Liver (tissue), 9 donors: ENCODE data around the gene ANKRD44. TPM values are rescaled to one million over a fixed set of nuclear protein-coding genes. Genes with fewer than 3 reads are reported as not detected.
"Not testable (repeated sequence)": the region's sequence is repeated elsewhere in the genome, so short reads cannot be mapped to it uniquely, and the experiment has no call there.

Experiments used
- DNase-seq: peaks from one replicate; pipeline ENCODE4 v3.0.0-alpha.2; 2017; ENCODE audit warnings: low spot score
- H3K27ac ChIP-seq, 2 donors: one replicate each; pipeline ENCODE4 v1.7.0; 2013; ENCODE audit warnings: inconsistent platforms in 2 of 2, low read length in 2 of 2, control low read depth in 1 of 2, low read depth in 1 of 2, mild to moderate bottlenecking in 1 of 2
- H3K27me3 ChIP-seq, 4 donors: one replicate each; pipeline versions ENCODE4 v1.6.1 to v1.7.0; 2013; ENCODE audit warnings: low read length in 3 of 4, inconsistent platforms in 1 of 4, mild to moderate bottlenecking in 1 of 4, moderate library complexity in 1 of 4; ENCODE audit not compliant: control insufficient read depth in 4 of 4, insufficient read depth in 4 of 4
- H3K36me3 ChIP-seq, 4 donors: one replicate each; pipeline versions ENCODE4 v1.6.1 to v1.7.0; 2013; ENCODE audit warnings: low read length in 3 of 4, mild to moderate bottlenecking in 3 of 4, low read depth in 1 of 4, moderate library complexity in 1 of 4; ENCODE audit not compliant: control insufficient read depth in 4 of 4, insufficient read depth in 3 of 4
- H3K4me1 ChIP-seq, 4 donors: one replicate each; pipeline versions ENCODE4 v1.6.1 to v1.7.0; 2013; ENCODE audit warnings: low read length in 3 of 4, mild to moderate bottlenecking in 3 of 4, moderate library complexity in 1 of 4; ENCODE audit not compliant: control insufficient read depth in 4 of 4, insufficient read depth in 4 of 4
- H3K4me3 ChIP-seq, 3 donors: one replicate each; pipeline versions ENCODE4 v1.6.1 to v1.7.0; 2013; ENCODE audit warnings: low read length in 3 of 3, control low read depth in 1 of 3, low read depth in 1 of 3, mild to moderate bottlenecking in 1 of 3
- H3K9ac ChIP-seq, 2 donors: one replicate each; pipeline ENCODE4 v1.7.0; 2013; ENCODE audit warnings: low read length in 2 of 2, mild to moderate bottlenecking in 2 of 2, moderate library complexity in 2 of 2, control low read depth in 1 of 2, low read depth in 1 of 2
- H3K9me3 ChIP-seq, 4 donors: one replicate each; pipeline versions ENCODE4 v1.6.1 to v1.7.0; 2013; ENCODE audit warnings: low read length in 3 of 4; ENCODE audit not compliant: control insufficient read depth in 4 of 4
- EGR1 ChIP-seq, 2 donors: IDR thresholded peaks; 2 replicates each; pipeline ENCODE4 v1.6.1; 2016 to 2018; ENCODE audit warnings: antibody characterized with exemption in 2 of 2, low read depth in 2 of 2
- FOXA1 ChIP-seq: IDR thresholded peaks from 2 replicates; pipeline ENCODE4 v1.6.1; 2016; ENCODE audit warnings: antibody characterized with exemption
- FOXA2 ChIP-seq: IDR thresholded peaks from 2 replicates; pipeline ENCODE4 v1.6.1; 2016; ENCODE audit warnings: antibody characterized with exemption
- GABPA ChIP-seq, 2 donors: IDR thresholded peaks in 1 of 2; conservative IDR thresholded peaks in 1 of 2; 2 replicates each; pipeline ENCODE4 v1.6.1; 2016; ENCODE audit warnings: antibody characterized with exemption in 2 of 2, mild to moderate bottlenecking in 1 of 2, moderate library complexity in 1 of 2
- HNF4A ChIP-seq, 2 donors: conservative IDR thresholded peaks; 2 replicates each; pipeline ENCODE4 v1.6.1; 2016; ENCODE audit warnings: antibody characterized with exemption in 2 of 2, mild to moderate bottlenecking in 2 of 2
- HNF4G ChIP-seq: IDR thresholded peaks from 2 replicates; pipeline ENCODE4 v1.6.1; 2016; ENCODE audit warnings: antibody characterized with exemption
- JUND ChIP-seq, 2 donors: IDR thresholded peaks; 2 replicates each; pipeline ENCODE4 v1.6.1; 2016; ENCODE audit warnings: antibody characterized with exemption in 2 of 2
- NR2F2 ChIP-seq: IDR thresholded peaks from 2 replicates; pipeline ENCODE4 v1.6.1; 2016; ENCODE audit warnings: antibody characterized with exemption
- RAD21 ChIP-seq, 2 donors: IDR thresholded peaks; 2 replicates each; pipeline ENCODE4 v1.6.1; 2016; ENCODE audit warnings: antibody characterized with exemption in 2 of 2, mild to moderate bottlenecking in 2 of 2
- RXRA ChIP-seq, 2 donors: IDR thresholded peaks; 2 replicates each; pipeline ENCODE4 v1.6.1; 2017 to 2018; ENCODE audit warnings: antibody characterized with exemption in 2 of 2, mild to moderate bottlenecking in 1 of 2
- SP1 ChIP-seq: IDR thresholded peaks from 2 replicates; pipeline ENCODE4 v1.6.1; 2018; ENCODE audit warnings: antibody characterized with exemption, mild to moderate bottlenecking
- TAF1 ChIP-seq: conservative IDR thresholded peaks from 2 replicates; pipeline ENCODE4 v1.6.1; 2016; ENCODE audit warnings: antibody characterized with exemption, mild to moderate bottlenecking
- YY1 ChIP-seq: IDR thresholded peaks from 2 replicates; pipeline ENCODE4 v1.6.1; 2016; ENCODE audit warnings: antibody characterized with exemption, mild to moderate bottlenecking
- WGBS: extraction: QIAGEN DNeasy Blood & Tissue Kit; methylation state at CpG from one replicate; pipeline ENCODE4 v1.1.7; 2013; 5-methylcytosine and 5-hydroxymethylcytosine counted together
- polyA plus RNA-seq, 2 donors: library from polyadenylated mRNA; stranded (reverse) in 1 of 2; unstranded in 1 of 2; fragments of 200-250 nt in 1 of 2; fragments of >200 nt in 1 of 2; fragmentation: Nextera tagmentation in 1 of 2; extraction: Ambion mirVana in 1 of 2; gene quantifications; one replicate each; pipeline versions ENCODE4 v1.2.1 to v1.2.3, GENCODE V29; 2013 to 2015
- total RNA-seq, 2 donors: library from RNA; depleted of rRNA; stranded (reverse); fragments of >200 nt; gene quantifications; one replicate each; pipeline ENCODE4 v1.2.3, GENCODE V29; 2014
- TF ChIP-seq, protein P1 (sequence below): IDR thresholded peaks from 2 replicates; pipeline ENCODE4 v1.6.1; 2016; ENCODE audit warnings: antibody characterized with exemption, mild to moderate bottlenecking
- TF ChIP-seq, protein P2 (sequence below): fragments of 150-350 bp; IDR thresholded peaks from 2 replicates; pipeline ENCODE4 v1.5.1; 2017; ENCODE audit warnings: improper control_type of control experiment, low read depth, low read length; ENCODE audit not compliant: missing input control
- TF ChIP-seq, protein P3 (sequence below): IDR thresholded peaks from 2 replicates; pipeline ENCODE4 v1.6.1; 2016; ENCODE audit warnings: antibody characterized with exemption
- TF ChIP-seq, protein P4 (sequence below): IDR thresholded peaks from 2 replicates; pipeline ENCODE4 v1.6.1; 2016; ENCODE audit warnings: antibody characterized with exemption
- TF ChIP-seq, protein P5 (sequence below): IDR thresholded peaks from 2 replicates; pipeline ENCODE4 v1.6.1; 2016; ENCODE audit warnings: antibody characterized with exemption
- donor health status: healthy.
- donor health status: healthy.
- donor health status: healthy.
- donor health status: healthy.
- donor health status: healthy.

ANKRD44 gene
- total and polyA plus RNA-seq, 4 donors, result 3.8 to 18.2 (median 6.8) TPM

DNA sequence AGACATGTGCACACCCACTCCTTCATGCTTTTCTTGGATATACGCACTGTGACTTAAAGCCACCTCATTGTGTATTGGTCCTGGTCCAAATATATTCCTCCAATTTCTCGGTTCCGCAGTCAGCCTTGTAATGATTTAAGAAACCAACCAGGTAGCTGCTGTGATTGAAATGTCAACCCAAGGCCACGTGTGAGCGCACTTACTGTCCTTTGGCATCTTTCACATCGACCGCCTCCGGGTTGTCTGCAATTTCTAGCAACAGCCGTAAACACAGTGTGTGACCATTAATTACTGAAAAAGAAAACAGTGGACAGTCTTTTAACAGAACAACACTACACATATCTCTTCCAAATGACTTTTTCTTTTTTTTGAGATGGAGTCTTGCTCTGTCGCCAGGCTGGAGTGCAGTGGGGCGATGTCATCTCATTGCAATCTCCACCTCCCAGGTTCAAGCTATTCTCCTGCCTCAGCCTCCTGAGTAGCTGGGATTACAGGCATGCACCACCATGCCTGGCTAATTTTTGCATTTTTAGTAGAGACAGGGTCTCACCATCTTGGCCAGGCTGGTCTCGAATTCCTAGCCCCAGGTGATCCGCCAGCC, 301.7 kb downstream of the ANKRD44 start:
- H3K36me3 ChIP-seq, H3K9me3 ChIP-seq, H3K9ac ChIP-seq, DNase-seq, H3K27me3 ChIP-seq, H3K4me3 ChIP-seq, H3K27ac ChIP-seq: not testable (repeated sequence)
- 95% methylated on average over 13 of the region's 13 CpGs for WGBS
- H3K4me1 ChIP-seq, result peaks cover 2 to 13% (median 7%) of the 10 kb centered on the region in 4 donors

DNA sequence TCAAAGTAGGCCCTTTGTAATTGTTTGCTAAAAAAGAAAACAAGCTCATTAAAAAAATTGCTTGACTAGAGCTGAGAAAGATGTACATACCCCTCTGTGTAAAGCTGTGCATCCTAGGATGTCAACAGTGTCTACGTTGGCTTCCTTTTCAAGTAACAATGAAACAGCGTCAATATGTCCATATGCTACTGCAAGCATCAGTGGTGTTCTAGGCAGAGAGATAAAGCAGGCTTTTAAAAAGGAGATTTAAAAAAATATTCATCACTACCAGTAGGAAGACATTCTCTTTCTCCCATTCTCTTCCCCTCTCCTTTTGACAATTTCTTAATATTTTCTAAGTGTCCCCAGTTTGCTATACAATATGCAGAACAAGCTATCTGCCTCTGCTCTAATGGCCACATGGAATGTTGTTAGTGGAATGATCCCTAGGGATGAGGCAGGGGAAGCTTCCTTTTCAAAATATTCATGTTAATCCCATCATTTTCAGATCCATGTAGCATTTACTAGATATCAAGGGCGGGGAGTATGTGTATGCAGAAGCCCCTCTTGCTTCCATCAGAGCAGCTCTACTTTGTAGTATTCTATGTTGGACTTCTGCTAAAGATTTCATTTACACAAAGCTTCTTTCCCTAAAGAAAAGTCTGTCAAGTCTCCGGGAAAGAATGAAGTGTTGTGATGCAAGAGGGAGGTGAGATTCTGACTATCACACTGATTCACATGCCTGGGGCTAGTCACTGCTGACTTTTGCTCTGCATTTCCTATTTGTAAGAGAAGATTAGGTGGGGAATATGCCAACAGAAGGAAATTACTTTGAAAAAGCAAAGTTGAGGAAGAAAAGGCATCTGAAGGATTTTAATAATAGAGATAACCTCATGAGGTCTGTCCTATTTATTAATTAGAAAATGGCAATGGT, 302.6 kb downstream of the ANKRD44 start:
- Histone ChIP-seq H3K4me3 (no peak overlapping the region), H3K27ac (no peak overlapping the region), H3K36me3 (peaks cover 0 to 4% (median 0%) of the 10 kb centered on the region in 4 donors), H3K27me3 (no peaks in the 10 kb centered on the region), H3K9me3 (no peaks in the 10 kb centered on the region), H3K4me1 (peaks cover 2 to 13% (median 7%) of the 10 kb centered on the region in 4 donors), H3K9ac (no peak overlapping the region)
- WGBS, result 72% methylated on average over 4 of the region's 4 CpGs
- no peak for DNase-seq
- no peak for TF ChIP-seq GABPA (IDR thresholded peaks at IDR 0.05 in 1 of 2, conservative IDR thresholded peaks at IDR 0.05 in 1 of 2)
- TF ChIP-seq, protein P1, sequence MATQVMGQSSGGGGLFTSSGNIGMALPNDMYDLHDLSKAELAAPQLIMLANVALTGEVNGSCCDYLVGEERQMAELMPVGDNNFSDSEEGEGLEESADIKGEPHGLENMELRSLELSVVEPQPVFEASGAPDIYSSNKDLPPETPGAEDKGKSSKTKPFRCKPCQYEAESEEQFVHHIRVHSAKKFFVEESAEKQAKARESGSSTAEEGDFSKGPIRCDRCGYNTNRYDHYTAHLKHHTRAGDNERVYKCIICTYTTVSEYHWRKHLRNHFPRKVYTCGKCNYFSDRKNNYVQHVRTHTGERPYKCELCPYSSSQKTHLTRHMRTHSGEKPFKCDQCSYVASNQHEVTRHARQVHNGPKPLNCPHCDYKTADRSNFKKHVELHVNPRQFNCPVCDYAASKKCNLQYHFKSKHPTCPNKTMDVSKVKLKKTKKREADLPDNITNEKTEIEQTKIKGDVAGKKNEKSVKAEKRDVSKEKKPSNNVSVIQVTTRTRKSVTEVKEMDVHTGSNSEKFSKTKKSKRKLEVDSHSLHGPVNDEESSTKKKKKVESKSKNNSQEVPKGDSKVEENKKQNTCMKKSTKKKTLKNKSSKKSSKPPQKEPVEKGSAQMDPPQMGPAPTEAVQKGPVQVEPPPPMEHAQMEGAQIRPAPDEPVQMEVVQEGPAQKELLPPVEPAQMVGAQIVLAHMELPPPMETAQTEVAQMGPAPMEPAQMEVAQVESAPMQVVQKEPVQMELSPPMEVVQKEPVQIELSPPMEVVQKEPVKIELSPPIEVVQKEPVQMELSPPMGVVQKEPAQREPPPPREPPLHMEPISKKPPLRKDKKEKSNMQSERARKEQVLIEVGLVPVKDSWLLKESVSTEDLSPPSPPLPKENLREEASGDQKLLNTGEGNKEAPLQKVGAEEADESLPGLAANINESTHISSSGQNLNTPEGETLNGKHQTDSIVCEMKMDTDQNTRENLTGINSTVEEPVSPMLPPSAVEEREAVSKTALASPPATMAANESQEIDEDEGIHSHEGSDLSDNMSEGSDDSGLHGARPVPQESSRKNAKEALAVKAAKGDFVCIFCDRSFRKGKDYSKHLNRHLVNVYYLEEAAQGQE, result no peak
- TF ChIP-seq RAD21 (IDR thresholded peaks at IDR 0.05), result no peak
- TF ChIP-seq TAF1, result no peak
- TF ChIP-seq YY1, result no peak
- no peak for TF ChIP-seq FOXA2
- no peak for TF ChIP-seq EGR1 (IDR thresholded peaks at IDR 0.05; ENCODE audit: low read depth in 2 of 2)
- TF ChIP-seq FOXA1, result no peak
- TF ChIP-seq RXRA (IDR thresholded peaks at IDR 0.05), result no peak
- no peak for TF ChIP-seq HNF4A (conservative IDR thresholded peaks at IDR 0.05)
- TF ChIP-seq SP1, result no peak
- TF ChIP-seq, protein P2, sequence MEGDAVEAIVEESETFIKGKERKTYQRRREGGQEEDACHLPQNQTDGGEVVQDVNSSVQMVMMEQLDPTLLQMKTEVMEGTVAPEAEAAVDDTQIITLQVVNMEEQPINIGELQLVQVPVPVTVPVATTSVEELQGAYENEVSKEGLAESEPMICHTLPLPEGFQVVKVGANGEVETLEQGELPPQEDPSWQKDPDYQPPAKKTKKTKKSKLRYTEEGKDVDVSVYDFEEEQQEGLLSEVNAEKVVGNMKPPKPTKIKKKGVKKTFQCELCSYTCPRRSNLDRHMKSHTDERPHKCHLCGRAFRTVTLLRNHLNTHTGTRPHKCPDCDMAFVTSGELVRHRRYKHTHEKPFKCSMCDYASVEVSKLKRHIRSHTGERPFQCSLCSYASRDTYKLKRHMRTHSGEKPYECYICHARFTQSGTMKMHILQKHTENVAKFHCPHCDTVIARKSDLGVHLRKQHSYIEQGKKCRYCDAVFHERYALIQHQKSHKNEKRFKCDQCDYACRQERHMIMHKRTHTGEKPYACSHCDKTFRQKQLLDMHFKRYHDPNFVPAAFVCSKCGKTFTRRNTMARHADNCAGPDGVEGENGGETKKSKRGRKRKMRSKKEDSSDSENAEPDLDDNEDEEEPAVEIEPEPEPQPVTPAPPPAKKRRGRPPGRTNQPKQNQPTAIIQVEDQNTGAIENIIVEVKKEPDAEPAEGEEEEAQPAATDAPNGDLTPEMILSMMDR, result no peak
- TF ChIP-seq, protein P3, sequence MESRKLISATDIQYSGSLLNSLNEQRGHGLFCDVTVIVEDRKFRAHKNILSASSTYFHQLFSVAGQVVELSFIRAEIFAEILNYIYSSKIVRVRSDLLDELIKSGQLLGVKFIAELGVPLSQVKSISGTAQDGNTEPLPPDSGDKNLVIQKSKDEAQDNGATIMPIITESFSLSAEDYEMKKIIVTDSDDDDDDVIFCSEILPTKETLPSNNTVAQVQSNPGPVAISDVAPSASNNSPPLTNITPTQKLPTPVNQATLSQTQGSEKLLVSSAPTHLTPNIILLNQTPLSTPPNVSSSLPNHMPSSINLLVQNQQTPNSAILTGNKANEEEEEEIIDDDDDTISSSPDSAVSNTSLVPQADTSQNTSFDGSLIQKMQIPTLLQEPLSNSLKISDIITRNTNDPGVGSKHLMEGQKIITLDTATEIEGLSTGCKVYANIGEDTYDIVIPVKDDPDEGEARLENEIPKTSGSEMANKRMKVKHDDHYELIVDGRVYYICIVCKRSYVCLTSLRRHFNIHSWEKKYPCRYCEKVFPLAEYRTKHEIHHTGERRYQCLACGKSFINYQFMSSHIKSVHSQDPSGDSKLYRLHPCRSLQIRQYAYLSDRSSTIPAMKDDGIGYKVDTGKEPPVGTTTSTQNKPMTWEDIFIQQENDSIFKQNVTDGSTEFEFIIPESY, result no peak
- TF ChIP-seq, protein P4, sequence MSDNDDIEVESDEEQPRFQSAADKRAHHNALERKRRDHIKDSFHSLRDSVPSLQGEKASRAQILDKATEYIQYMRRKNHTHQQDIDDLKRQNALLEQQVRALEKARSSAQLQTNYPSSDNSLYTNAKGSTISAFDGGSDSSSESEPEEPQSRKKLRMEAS, result no peak
- TF ChIP-seq, protein P5, sequence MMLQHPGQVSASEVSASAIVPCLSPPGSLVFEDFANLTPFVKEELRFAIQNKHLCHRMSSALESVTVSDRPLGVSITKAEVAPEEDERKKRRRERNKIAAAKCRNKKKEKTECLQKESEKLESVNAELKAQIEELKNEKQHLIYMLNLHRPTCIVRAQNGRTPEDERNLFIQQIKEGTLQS, result no peak
- no peak for TF ChIP-seq HNF4G
- no peak for TF ChIP-seq JUND (IDR thresholded peaks at IDR 0.05)
- TF ChIP-seq NR2F2, result no peak
